Panc1 (cell line): ENCODE results near the gene KANSL1L.

Experiments used
- POLR2AphosphoS5 ChIP-seq: IDR thresholded peaks from 2 replicates; pipeline ENCODE4 v1.6.1; 2012; ENCODE audit warnings: mild to moderate bottlenecking, low read depth, low read length, moderate library complexity
- SIN3A ChIP-seq: IDR thresholded peaks from 2 replicates; pipeline ENCODE4 v1.6.1; 2012; ENCODE audit warnings: low read depth, mild to moderate bottlenecking, low read length, moderate library complexity, borderline replicate concordance; ENCODE audit not compliant: insufficient read depth
- TCF7L2 ChIP-seq: IDR thresholded peaks from 2 replicates; pipeline ENCODE4 v1.6.1; 2011; ENCODE audit warnings: mild to moderate bottlenecking, low read depth, low read length, inconsistent platforms
- TF ChIP-seq, protein P1 (sequence below): fragments of 450-650 bp; IDR thresholded peaks from 2 replicates; pipeline ENCODE4 v1.5.1; 2017; ENCODE audit warnings: mild to moderate bottlenecking
- TF ChIP-seq, protein P2 (sequence below), 2 experiments: IDR thresholded peaks; 2 replicates each; pipeline ENCODE4 v1.6.1; 2011 to 2012; ENCODE audit warnings: low read depth in 2 of 2, control low read depth in 1 of 2, low read length in 1 of 2, mild to moderate bottlenecking in 1 of 2, moderate library complexity in 1 of 2; ENCODE audit not compliant: insufficient read depth in 1 of 2

DNA sequence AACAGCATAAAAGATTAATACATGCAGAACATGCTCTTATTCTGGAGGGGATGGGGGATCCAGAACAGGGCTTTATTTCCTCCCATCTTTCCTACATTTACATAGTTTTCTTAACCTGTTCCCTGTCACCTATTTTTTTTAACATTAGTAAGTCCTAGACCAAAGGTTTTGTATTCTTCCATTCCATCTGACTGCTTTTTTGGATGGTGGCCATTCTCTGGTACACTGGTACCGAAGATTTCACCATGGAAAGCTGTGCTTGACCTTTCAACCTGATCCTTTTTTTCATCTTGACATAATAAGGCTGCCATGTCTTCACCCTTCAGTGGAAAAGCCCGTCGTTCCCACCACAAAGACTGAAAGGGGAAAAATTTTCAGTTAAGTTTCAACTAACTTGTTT is 148.4 kb downstream of the KANSL1L start:
- TF ChIP-seq, protein P1, sequence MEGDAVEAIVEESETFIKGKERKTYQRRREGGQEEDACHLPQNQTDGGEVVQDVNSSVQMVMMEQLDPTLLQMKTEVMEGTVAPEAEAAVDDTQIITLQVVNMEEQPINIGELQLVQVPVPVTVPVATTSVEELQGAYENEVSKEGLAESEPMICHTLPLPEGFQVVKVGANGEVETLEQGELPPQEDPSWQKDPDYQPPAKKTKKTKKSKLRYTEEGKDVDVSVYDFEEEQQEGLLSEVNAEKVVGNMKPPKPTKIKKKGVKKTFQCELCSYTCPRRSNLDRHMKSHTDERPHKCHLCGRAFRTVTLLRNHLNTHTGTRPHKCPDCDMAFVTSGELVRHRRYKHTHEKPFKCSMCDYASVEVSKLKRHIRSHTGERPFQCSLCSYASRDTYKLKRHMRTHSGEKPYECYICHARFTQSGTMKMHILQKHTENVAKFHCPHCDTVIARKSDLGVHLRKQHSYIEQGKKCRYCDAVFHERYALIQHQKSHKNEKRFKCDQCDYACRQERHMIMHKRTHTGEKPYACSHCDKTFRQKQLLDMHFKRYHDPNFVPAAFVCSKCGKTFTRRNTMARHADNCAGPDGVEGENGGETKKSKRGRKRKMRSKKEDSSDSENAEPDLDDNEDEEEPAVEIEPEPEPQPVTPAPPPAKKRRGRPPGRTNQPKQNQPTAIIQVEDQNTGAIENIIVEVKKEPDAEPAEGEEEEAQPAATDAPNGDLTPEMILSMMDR = no peak
- TF ChIP-seq TCF7L2 (no peak), POLR2AphosphoS5 (no peak), SIN3A (no peak)
- TF ChIP-seq, protein P2, sequence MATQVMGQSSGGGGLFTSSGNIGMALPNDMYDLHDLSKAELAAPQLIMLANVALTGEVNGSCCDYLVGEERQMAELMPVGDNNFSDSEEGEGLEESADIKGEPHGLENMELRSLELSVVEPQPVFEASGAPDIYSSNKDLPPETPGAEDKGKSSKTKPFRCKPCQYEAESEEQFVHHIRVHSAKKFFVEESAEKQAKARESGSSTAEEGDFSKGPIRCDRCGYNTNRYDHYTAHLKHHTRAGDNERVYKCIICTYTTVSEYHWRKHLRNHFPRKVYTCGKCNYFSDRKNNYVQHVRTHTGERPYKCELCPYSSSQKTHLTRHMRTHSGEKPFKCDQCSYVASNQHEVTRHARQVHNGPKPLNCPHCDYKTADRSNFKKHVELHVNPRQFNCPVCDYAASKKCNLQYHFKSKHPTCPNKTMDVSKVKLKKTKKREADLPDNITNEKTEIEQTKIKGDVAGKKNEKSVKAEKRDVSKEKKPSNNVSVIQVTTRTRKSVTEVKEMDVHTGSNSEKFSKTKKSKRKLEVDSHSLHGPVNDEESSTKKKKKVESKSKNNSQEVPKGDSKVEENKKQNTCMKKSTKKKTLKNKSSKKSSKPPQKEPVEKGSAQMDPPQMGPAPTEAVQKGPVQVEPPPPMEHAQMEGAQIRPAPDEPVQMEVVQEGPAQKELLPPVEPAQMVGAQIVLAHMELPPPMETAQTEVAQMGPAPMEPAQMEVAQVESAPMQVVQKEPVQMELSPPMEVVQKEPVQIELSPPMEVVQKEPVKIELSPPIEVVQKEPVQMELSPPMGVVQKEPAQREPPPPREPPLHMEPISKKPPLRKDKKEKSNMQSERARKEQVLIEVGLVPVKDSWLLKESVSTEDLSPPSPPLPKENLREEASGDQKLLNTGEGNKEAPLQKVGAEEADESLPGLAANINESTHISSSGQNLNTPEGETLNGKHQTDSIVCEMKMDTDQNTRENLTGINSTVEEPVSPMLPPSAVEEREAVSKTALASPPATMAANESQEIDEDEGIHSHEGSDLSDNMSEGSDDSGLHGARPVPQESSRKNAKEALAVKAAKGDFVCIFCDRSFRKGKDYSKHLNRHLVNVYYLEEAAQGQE (IDR thresholded peaks at IDR 0.05; ENCODE audit: insufficient read depth in 1 of 2, low read depth in 2 of 2, low read length in 1 of 2) = no peak
